H9 (cell line): ENCODE measurements around the gene C17orf58. TPM values are rescaled to one million over a fixed set of nuclear protein-coding genes. Genes with fewer than 3 reads are reported as not detected.

Experiments
- DNase-seq: peaks from one replicate; pipeline ENCODE4 v3.0.0-alpha.2; 2017
- H2AFZ ChIP-seq: one replicate; pipeline ENCODE4 v1.6.1; 2013; ENCODE audit warnings: mild to moderate bottlenecking, low read length, control low read depth, moderate library complexity
- H2AK5ac ChIP-seq: 2 replicates; pipeline ENCODE4 v1.6.1; 2013; ENCODE audit warnings: low read length, control low read depth, mixed read lengths; ENCODE audit not compliant: insufficient read length
- H2BK120ac ChIP-seq: one replicate; pipeline ENCODE4 v1.6.1; 2013; ENCODE audit warnings: low read depth, mild to moderate bottlenecking, low read length, control low read depth, inconsistent platforms; ENCODE audit not compliant: poor library complexity, severe bottlenecking
- H2BK12ac ChIP-seq: 2 replicates; pipeline ENCODE4 v1.6.1; 2013; ENCODE audit warnings: low read length, control low read depth, mixed read lengths, low read depth; ENCODE audit not compliant: insufficient read length
- H2BK15ac ChIP-seq: 2 replicates; pipeline ENCODE4 v1.6.1; 2013; ENCODE audit warnings: low read depth, low read length, control low read depth
- H2BK20ac ChIP-seq: one replicate; pipeline ENCODE4 v1.6.1; 2013; ENCODE audit warnings: low read depth, mild to moderate bottlenecking, low read length, control low read depth, inconsistent platforms; ENCODE audit not compliant: poor library complexity, severe bottlenecking
- H2BK5ac ChIP-seq: 2 replicates; pipeline ENCODE4 v1.6.1; 2013; ENCODE audit warnings: low read length, control low read depth, mixed read lengths; ENCODE audit not compliant: insufficient read length
- H3K14ac ChIP-seq: 2 replicates; pipeline ENCODE4 v1.6.1; 2013; ENCODE audit warnings: low read length, control low read depth; ENCODE audit not compliant: insufficient read depth
- H3K18ac ChIP-seq: 2 replicates; pipeline ENCODE4 v1.6.1; 2013; ENCODE audit warnings: low read depth, mild to moderate bottlenecking, mixed read lengths, low read length, control low read depth; ENCODE audit not compliant: insufficient read length
- H3K23ac ChIP-seq: 2 replicates; pipeline ENCODE4 v1.6.1; 2013; ENCODE audit warnings: low read length, control low read depth, mixed read lengths, low read depth; ENCODE audit not compliant: insufficient read length
- H3K23me2 ChIP-seq: 2 replicates; pipeline ENCODE4 v1.6.1; 2013; ENCODE audit warnings: low read depth, mild to moderate bottlenecking, mixed read lengths, low read length, control low read depth; ENCODE audit not compliant: insufficient read length, poor library complexity, severe bottlenecking
- H3K27ac ChIP-seq: 2 replicates; pipeline ENCODE4 v1.5.1; 2013; ENCODE audit warnings: low read length, control low read depth, mixed read lengths, low read depth; ENCODE audit not compliant: insufficient read length
- H3K27me3 ChIP-seq: 2 replicates; pipeline ENCODE4 v1.6.1; 2013; ENCODE audit warnings: low read length, control low read depth, inconsistent platforms; ENCODE audit not compliant: insufficient read depth
- H3K4ac ChIP-seq: 2 replicates; pipeline ENCODE4 v1.6.1; 2013; ENCODE audit warnings: low read depth, mild to moderate bottlenecking, control low read depth, inconsistent platforms, low read length, moderate library complexity
- H3K4me1 ChIP-seq: 2 replicates; pipeline ENCODE4 v1.6.1; 2013; ENCODE audit warnings: low read length, control low read depth, inconsistent platforms; ENCODE audit not compliant: insufficient read depth
- H3K4me2 ChIP-seq: 2 replicates; pipeline ENCODE4 v1.6.1; 2013; ENCODE audit warnings: low read length, control low read depth, mixed read lengths; ENCODE audit not compliant: insufficient read length, insufficient read depth
- H3K56ac ChIP-seq: 2 replicates; pipeline ENCODE4 v1.6.1; 2013; ENCODE audit warnings: low read depth, mild to moderate bottlenecking, mixed read lengths, low read length, control low read depth; ENCODE audit not compliant: insufficient read length
- H3K79me1 ChIP-seq: 2 replicates; pipeline ENCODE4 v1.6.1; 2013; ENCODE audit warnings: low read depth, mild to moderate bottlenecking, moderate library complexity, low read length, control low read depth, inconsistent platforms; ENCODE audit not compliant: insufficient read depth, poor library complexity, severe bottlenecking
- H3K79me2 ChIP-seq: 2 replicates; pipeline ENCODE4 v1.6.1; 2013; ENCODE audit warnings: low read length, control low read depth, inconsistent platforms; ENCODE audit not compliant: insufficient read depth
- H3K9ac ChIP-seq: 2 replicates; pipeline ENCODE4 v1.6.1; 2013; ENCODE audit warnings: low read length, control low read depth, mixed read lengths; ENCODE audit not compliant: insufficient read length; ENCODE audit errors: extremely low read depth
- H3K9me3 ChIP-seq: one replicate; pipeline ENCODE4 v1.6.1; 2013; ENCODE audit warnings: low read depth, low read length, inconsistent platforms; ENCODE audit not compliant: control insufficient read depth
- H3T11ph ChIP-seq: one replicate; pipeline ENCODE4 v1.6.1; 2013; ENCODE audit warnings: mild to moderate bottlenecking, low read length, control low read depth, inconsistent platforms
- H4K20me1 ChIP-seq: one replicate; pipeline ENCODE4 v1.6.1; 2013; ENCODE audit not compliant: control insufficient read depth, insufficient read length, insufficient read depth
- H4K5ac ChIP-seq: 2 replicates; pipeline ENCODE4 v1.6.1; 2013; ENCODE audit warnings: low read depth, mild to moderate bottlenecking, mixed read lengths, low read length, control low read depth; ENCODE audit not compliant: insufficient read length
- H4K8ac ChIP-seq: replicated peaks from 2 replicates; pipeline ENCODE4 v1.6.1; 2013; ENCODE audit warnings: low read length, control low read depth, mixed read lengths, low read depth; ENCODE audit not compliant: insufficient read length
- H4K91ac ChIP-seq: 2 replicates; pipeline ENCODE4 v1.6.1; 2013; ENCODE audit warnings: low read depth, mild to moderate bottlenecking, moderate library complexity, mixed read lengths, low read length, control low read depth; ENCODE audit not compliant: insufficient read length
- H3K27ac Mint-ChIP-seq, 3 experiments: 2 replicates in 2 of 3; 3 replicates in 1 of 3; pipeline ENCODE4 v1.8.0; 2020 to 2021; ENCODE audit warnings: mixed read lengths in 3 of 3, mild to moderate bottlenecking in 1 of 3, moderate library complexity in 1 of 3
- H3K27me3 Mint-ChIP-seq: 2 replicates; pipeline ENCODE4 v1.8.0; 2021; ENCODE audit warnings: low read depth, mild to moderate bottlenecking, moderate library complexity, mixed read lengths
- H3K36me3 Mint-ChIP-seq, 3 experiments: 2 replicates in 2 of 3; 3 replicates in 1 of 3; pipeline ENCODE4 v1.8.0; 2020 to 2021; ENCODE audit warnings: low read depth in 3 of 3, mixed read lengths in 3 of 3; ENCODE audit not compliant: insufficient read depth in 1 of 3
- H3K4me1 Mint-ChIP-seq, 2 experiments: 2 replicates each; pipeline ENCODE4 v1.8.0; 2020; ENCODE audit warnings: mixed read lengths in 2 of 2
- H3K4me3 Mint-ChIP-seq, 2 experiments: 2 replicates in 1 of 2; 3 replicates in 1 of 2; pipeline ENCODE4 v1.8.0; 2020 to 2021; ENCODE audit warnings: mild to moderate bottlenecking in 2 of 2, mixed read lengths in 2 of 2, moderate library complexity in 1 of 2
- H3K9me3 Mint-ChIP-seq, 2 experiments: 2 replicates in 1 of 2; 3 replicates in 1 of 2; pipeline ENCODE4 v1.8.0; 2020; ENCODE audit warnings: mild to moderate bottlenecking in 2 of 2, mixed read lengths in 2 of 2, moderate library complexity in 1 of 2
- CTCF ChIP-seq: fragments of 200-600 bp; sonication (generic); conservative IDR thresholded peaks from 3 replicates; pipeline ENCODE4 v1.8.0; 2021; ENCODE audit warnings: antibody characterized with exemption, mild to moderate bottlenecking
- WGBS: extraction: QIAGEN DNeasy Blood & Tissue Kit; methylation state at CpG from one replicate; pipeline ENCODE4 v1.1.7; 2013; ENCODE audit warnings: missing lambda C conversion rate, low lambda C conversion rate, mixed read lengths; ENCODE audit not compliant: insufficient read length; ENCODE audit errors: extremely low coverage; 5-methylcytosine and 5-hydroxymethylcytosine counted together
- total RNA-seq: library from RNA; stranded (reverse); gene quantifications from 2 replicates; pipeline ENCODE4 v1.2.1, GENCODE V29; 2021

The C17orf58 gene
- total RNA-seq, 1 experiment from 2014 or later = 12.3 TPM

- no CpG with 5 or more reads among the region's 7 CpGs for WGBS
These were observed 25.5 kb downstream of the C17orf58 start for GRCh38 chr17:67970783-67971182.

More at GRCh38 chr17:67970783-67971182, 25.5 kb downstream of the C17orf58 start:
- TF ChIP-seq CTCF = no peak
- Histone ChIP-seq H3K27me3 (no peaks in the 10 kb centered on the region), H3K18ac (no peak overlapping the region), H2AK5ac (no peak overlapping the region), H4K8ac (no peak overlapping the region), H2BK20ac (no peak overlapping the region), H2BK12ac (no peak overlapping the region), H3K9ac (no peak overlapping the region), H3K23me2 (peaks cover 5% of the 10 kb centered on the region), H3K9me3 (no peaks in the 10 kb centered on the region), H3K14ac (no peak overlapping the region), H4K91ac (no peak overlapping the region), H3K79me2 (peaks cover 2% of the 10 kb centered on the region; the same call in 1 of the 2 replicates), H2BK15ac (no peak overlapping the region), H4K20me1 (no peaks in the 10 kb centered on the region), H3K79me1 (no peaks in the 10 kb centered on the region), H2BK120ac (no peak overlapping the region), H3K23ac (no peak overlapping the region), H3K4me1 (peaks cover 2% of the 10 kb centered on the region; the same call in 1 of the 2 replicates), H3K56ac (no peak overlapping the region), H3K4ac (no peak overlapping the region), H3T11ph (no peak overlapping the region), H3K4me2 (no peak overlapping the region), H3K27ac (no peak overlapping the region), H4K5ac (no peak overlapping the region), H2BK5ac (no peak overlapping the region), H2AFZ (no peak overlapping the region)
- Mint-ChIP-seq H3K27me3 (no peaks in the 10 kb centered on the region), H3K36me3 (peaks cover 24 to 37% (median 35%) of the 10 kb centered on the region in 3 experiments), H3K27ac (peak overlapping the region in 1 of 3 experiments; percentile 76; a peak in 1 of 7 replicates), H3K9me3 (no peaks in the 10 kb centered on the region), H3K4me3 (no peak overlapping the region), H3K4me1 (peaks cover 22 to 23% of the 10 kb centered on the region in 2 experiments)
- DNase-seq = no peak
